ENCODE measurements around the gene ARHGAP31. TPM values are rescaled to one million over a fixed set of nuclear protein-coding genes. Genes with fewer than 3 reads are reported as not detected.

Gene ARHGAP31
- total and polyA plus RNA-seq, 5 donors = 14.6 to 52.3 (median 45.1) TPM

Other genes starting within 250 kb of the ARHGAP31 start
- not detected for gene TEX55, start 148.2 kb upstream of the ARHGAP31 start, total RNA-seq
- gene TEX55, start 148.2 kb upstream of the ARHGAP31 start, polyA plus RNA-seq = not detected
- 1 to 10 TPM in 1 of 4 donors, under 1 TPM in 2, not detected in 1; 0.15 to 1.5 (median 0.26) TPM for gene UPK1B, start 120.8 kb upstream of the ARHGAP31 start, total RNA-seq
- gene UPK1B, start 120.8 kb upstream of the ARHGAP31 start, polyA plus RNA-seq = 0.05 TPM
- gene B4GALT4, start 53.5 kb upstream of the ARHGAP31 start, total RNA-seq = 10 to 100 TPM; 11.9 to 20.1 (median 15.2) TPM
- gene B4GALT4, start 53.5 kb upstream of the ARHGAP31 start, polyA plus RNA-seq = 10.3 TPM
- gene TMEM39A, start 169.2 kb downstream of the ARHGAP31 start, total RNA-seq = 10 to 100 TPM; 18.4 to 36.0 (median 24.3) TPM
- gene TMEM39A, start 169.2 kb downstream of the ARHGAP31 start, polyA plus RNA-seq = 6.7 TPM
- 10 to 100 TPM in 1 of 4 donors, 1 to 10 TPM in 3; 5.9 to 14.1 (median 7.6) TPM for gene POGLUT1, start 174.6 kb downstream of the ARHGAP31 start, total RNA-seq
- gene POGLUT1, start 174.6 kb downstream of the ARHGAP31 start, polyA plus RNA-seq = 4.5 TPM
- 100 to 1,000 TPM; 205 to 254 (median 232) TPM for gene TIMMDC1, start 204.2 kb downstream of the ARHGAP31 start, total RNA-seq
- gene TIMMDC1, start 204.2 kb downstream of the ARHGAP31 start, polyA plus RNA-seq = 146 TPM

Measured in right cardiac atrium (tissue), 5 donors.